HL-60 (cell line): ENCODE results near the gene CHD2.
"Not testable (repeated sequence)": the region's sequence is repeated elsewhere in the genome, so short reads cannot be mapped to it uniquely, and the experiment has no call there.

Experiments used
- DNase-seq, 2 experiments: peaks; one replicate each; pipeline ENCODE4 v3.0.0-alpha.2; 2010 to 2020; ENCODE audit warnings: low read depth in 1 of 2, low spot score in 1 of 2
- H3K27ac ChIP-seq: fragments of 250-450 bp; sonication (Bioruptor Pico); replicated peaks from 2 replicates; pipeline ENCODE4 v1.5.1; 2020; ENCODE audit warnings: mild to moderate bottlenecking, moderate library complexity
- H3K27me3 ChIP-seq: fragments of 250-450 bp; sonication (Bioruptor Pico); 2 replicates; pipeline ENCODE4 v1.5.1; 2021; ENCODE audit warnings: mild to moderate bottlenecking, moderate library complexity; ENCODE audit not compliant: insufficient read depth, poor library complexity, severe bottlenecking
- H3K4me3 ChIP-seq: replicated peaks from 2 replicates; pipeline ENCODE4 v1.5.1; 2011; ENCODE audit warnings: mild to moderate bottlenecking, control low read depth, low read length; ENCODE audit not compliant: insufficient read depth
- GABPA ChIP-seq: IDR thresholded peaks from 2 replicates; pipeline ENCODE4 v1.6.1; 2012; ENCODE audit warnings: low read depth
- POLR2AphosphoS5 ChIP-seq: IDR thresholded peaks from 2 replicates; pipeline ENCODE4 v1.6.1; 2012; ENCODE audit warnings: low read depth
- SPI1 ChIP-seq: IDR thresholded peaks from 2 replicates; pipeline ENCODE4 v1.6.1; 2012; ENCODE audit warnings: low read depth, mild to moderate bottlenecking, borderline replicate concordance
- TF ChIP-seq, protein P1 (sequence below): IDR thresholded peaks from one replicate; pipeline ENCODE4 v1.5.1; 2011; ENCODE audit warnings: low read length, control low read depth, inconsistent platforms; ENCODE audit not compliant: insufficient read depth
- TF ChIP-seq, protein P2 (sequence below): IDR thresholded peaks from 2 replicates; pipeline ENCODE4 v1.6.1; 2012; ENCODE audit warnings: low read depth; ENCODE audit not compliant: insufficient replicate concordance

The CHD2 gene

DNA sequence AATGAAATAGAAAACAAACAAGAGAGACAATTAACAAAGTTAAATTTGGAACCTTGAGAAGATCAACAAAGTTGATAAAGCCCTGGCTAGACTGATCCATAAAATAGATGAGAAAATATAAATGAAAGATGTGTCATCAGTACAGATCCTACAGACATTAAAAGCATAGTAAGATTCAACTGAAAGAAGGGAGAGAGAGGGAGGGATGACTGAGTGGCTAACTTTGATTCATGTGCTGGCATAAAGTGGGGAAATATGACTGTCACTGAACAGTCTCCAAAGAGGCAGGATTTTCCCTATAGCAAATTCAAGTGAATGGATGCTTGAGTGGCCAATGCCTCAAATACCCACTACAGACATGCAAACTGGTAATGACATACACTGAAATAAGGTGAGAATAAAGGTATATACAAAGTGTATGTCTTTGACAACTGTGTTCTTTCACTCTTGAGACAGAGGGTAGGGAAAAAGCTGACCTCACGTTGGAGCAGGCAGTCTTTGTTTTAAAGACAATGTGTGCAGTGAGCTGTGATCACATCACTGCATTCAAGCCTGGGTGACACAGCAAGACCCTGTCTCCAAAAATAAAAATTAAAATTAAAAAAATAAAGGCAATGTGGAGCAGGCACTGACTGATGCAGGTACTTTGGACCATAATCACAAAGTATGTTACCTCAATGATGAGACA, 35.9 kb upstream of the CHD2 start:
- TF ChIP-seq GABPA (no peak), SPI1 (no peak), POLR2AphosphoS5 (no peak)
- TF ChIP-seq, protein P1, sequence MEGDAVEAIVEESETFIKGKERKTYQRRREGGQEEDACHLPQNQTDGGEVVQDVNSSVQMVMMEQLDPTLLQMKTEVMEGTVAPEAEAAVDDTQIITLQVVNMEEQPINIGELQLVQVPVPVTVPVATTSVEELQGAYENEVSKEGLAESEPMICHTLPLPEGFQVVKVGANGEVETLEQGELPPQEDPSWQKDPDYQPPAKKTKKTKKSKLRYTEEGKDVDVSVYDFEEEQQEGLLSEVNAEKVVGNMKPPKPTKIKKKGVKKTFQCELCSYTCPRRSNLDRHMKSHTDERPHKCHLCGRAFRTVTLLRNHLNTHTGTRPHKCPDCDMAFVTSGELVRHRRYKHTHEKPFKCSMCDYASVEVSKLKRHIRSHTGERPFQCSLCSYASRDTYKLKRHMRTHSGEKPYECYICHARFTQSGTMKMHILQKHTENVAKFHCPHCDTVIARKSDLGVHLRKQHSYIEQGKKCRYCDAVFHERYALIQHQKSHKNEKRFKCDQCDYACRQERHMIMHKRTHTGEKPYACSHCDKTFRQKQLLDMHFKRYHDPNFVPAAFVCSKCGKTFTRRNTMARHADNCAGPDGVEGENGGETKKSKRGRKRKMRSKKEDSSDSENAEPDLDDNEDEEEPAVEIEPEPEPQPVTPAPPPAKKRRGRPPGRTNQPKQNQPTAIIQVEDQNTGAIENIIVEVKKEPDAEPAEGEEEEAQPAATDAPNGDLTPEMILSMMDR = no peak
- TF ChIP-seq, protein P2, sequence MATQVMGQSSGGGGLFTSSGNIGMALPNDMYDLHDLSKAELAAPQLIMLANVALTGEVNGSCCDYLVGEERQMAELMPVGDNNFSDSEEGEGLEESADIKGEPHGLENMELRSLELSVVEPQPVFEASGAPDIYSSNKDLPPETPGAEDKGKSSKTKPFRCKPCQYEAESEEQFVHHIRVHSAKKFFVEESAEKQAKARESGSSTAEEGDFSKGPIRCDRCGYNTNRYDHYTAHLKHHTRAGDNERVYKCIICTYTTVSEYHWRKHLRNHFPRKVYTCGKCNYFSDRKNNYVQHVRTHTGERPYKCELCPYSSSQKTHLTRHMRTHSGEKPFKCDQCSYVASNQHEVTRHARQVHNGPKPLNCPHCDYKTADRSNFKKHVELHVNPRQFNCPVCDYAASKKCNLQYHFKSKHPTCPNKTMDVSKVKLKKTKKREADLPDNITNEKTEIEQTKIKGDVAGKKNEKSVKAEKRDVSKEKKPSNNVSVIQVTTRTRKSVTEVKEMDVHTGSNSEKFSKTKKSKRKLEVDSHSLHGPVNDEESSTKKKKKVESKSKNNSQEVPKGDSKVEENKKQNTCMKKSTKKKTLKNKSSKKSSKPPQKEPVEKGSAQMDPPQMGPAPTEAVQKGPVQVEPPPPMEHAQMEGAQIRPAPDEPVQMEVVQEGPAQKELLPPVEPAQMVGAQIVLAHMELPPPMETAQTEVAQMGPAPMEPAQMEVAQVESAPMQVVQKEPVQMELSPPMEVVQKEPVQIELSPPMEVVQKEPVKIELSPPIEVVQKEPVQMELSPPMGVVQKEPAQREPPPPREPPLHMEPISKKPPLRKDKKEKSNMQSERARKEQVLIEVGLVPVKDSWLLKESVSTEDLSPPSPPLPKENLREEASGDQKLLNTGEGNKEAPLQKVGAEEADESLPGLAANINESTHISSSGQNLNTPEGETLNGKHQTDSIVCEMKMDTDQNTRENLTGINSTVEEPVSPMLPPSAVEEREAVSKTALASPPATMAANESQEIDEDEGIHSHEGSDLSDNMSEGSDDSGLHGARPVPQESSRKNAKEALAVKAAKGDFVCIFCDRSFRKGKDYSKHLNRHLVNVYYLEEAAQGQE = no peak
- Histone ChIP-seq H3K27ac (no peak overlapping the region), H3K27me3 (no peaks in the 10 kb centered on the region), H3K4me3 (no peak overlapping the region)
- no peak for DNase-seq

DNA sequence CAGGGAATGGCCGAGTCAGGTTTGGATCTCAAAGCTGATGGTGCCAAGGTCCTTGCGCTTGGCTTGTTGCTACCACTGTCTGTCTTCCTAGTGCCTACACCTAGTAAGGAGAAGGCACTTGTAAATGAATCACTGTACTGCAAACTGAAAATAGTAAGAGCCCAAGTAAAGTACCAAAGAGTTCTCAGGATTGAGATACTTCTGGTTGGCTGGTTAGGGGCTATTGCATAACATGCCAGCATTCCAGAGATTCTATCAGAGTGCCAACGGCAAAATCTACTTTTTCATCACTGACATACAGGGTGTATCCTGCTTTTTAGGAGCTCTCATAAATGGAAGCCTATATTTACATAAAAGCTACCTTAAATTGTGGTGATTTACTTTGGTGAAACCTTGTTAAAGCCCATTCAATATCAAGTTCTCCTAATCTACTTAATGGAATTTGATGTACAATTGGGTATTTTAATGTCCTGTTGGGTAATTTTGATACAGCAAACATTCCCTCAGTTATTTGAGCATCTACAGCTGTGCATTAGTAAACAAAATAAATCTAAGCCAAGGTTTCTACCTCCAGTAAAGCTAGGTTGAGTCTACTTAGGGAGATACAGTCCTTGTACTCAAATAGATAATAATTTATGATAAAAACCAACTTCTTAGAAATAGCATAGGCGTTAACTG, 30.7 kb upstream of the CHD2 start:
- no peak overlapping the region for H3K27ac ChIP-seq
- TF ChIP-seq GABPA (no peak), POLR2AphosphoS5 (no peak), SPI1 (no peak)
- TF ChIP-seq, protein P1 = no peak
- TF ChIP-seq, protein P2 = no peak

DNA sequence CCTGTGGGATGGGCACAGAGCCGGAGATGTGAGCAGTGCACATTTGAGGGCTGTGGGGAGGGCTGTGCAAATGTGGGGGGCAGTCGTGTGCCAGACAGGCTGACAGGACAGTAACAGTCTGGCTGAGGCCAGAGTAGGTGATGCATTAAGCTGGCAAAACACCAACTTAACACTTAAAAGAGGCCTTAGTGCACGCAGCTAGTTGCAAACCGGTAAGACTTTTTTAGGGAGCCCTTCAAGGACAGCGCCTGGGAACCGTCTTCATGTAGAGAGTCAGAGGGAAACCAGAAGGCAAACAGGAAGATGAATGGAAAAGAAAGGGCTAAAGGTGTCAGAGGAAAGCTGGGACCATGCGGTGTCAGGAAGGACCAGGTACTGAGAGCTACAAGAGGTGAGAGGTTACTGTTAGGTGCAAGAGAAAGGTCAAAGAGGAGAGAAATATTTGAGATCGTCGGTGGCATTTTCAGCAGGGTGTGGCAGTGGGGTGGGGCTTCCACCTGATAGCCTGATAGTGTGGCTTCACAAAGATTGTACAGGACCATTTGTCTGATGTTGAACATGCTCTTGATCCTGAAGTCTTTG, 30.0 kb upstream of the CHD2 start:
- Histone ChIP-seq H3K27me3 (no peaks in the 10 kb centered on the region), H3K27ac (no peak overlapping the region), H3K4me3 (no peak overlapping the region)
- no peak for DNase-seq
- TF ChIP-seq GABPA (no peak), SPI1 (no peak), POLR2AphosphoS5 (no peak)
- TF ChIP-seq, protein P1 = no peak
- TF ChIP-seq, protein P2 = no peak

More for the DNA sequence above, 30.7 kb upstream of the CHD2 start:
- Histone ChIP-seq H3K27me3 (no peaks in the 10 kb centered on the region), H3K4me3 (no peak overlapping the region)
- DNase-seq = no peak

DNA sequence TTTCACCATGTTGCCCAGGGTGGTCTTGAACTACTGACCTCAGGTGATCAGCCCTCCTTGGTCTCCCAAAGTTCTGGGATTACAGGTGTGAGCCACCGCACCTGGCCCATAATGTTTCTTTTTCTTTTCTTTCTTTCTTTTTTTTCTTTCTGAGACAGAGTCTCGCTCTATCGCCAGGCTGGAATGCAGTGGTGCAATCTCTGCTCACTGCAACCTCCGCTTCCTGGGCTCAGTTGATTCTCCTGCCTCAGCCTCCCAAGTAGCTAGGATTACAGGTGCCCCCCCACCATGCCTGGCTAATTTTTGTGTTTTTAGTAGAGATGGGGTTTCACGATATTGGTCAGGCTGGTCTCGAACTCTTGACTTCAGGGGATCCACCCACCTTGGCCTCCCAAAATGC, 27.2 kb upstream of the CHD2 start:
- H3K27me3 ChIP-seq, H3K4me3 ChIP-seq, H3K27ac ChIP-seq, DNase-seq: not testable (repeated sequence)
